OCI-LY7 (cell line): ENCODE measurements around the gene ZNF536.

Experiments
- CTCF ChIP-seq: fragments of 200-600 bp; sonication (generic); conservative IDR thresholded peaks from 2 replicates; pipeline ENCODE4 v1.5.1; 2014; ENCODE audit warnings: mild to moderate bottlenecking, antibody characterized with exemption, low read length, moderate library complexity, mixed read lengths
- EZH2phosphoT487 ChIP-seq: fragments of 200-600 bp; sonication (generic); IDR thresholded peaks from 2 replicates; pipeline ENCODE4 v1.6.1; 2018; ENCODE audit warnings: low read depth, borderline replicate concordance, mild to moderate bottlenecking, mixed run types, antibody characterized with exemption, low read length, moderate library complexity, mixed read lengths

- TF ChIP-seq CTCF (no peak), EZH2phosphoT487 (no peak)
Measured at GRCh38 chr19:30367421-30367820, 4.8 kb upstream of the ZNF536 start.
